Sigmoid colon (tissue), 7 donors: ENCODE results near the gene ACACA. TPM values are rescaled to one million over a fixed set of nuclear protein-coding genes. Genes with fewer than 3 reads are reported as not detected.

ENCODE experiments used
- DNase-seq: peaks from one replicate; pipeline ENCODE4 v3.0.0-alpha.2; 2019
- H3K27ac ChIP-seq, 4 donors: fragments of 200-600 bp; sonication (generic); one replicate each; pipeline ENCODE4 v1.5.1; 2016 to 2019; ENCODE audit warnings: mild to moderate bottlenecking in 1 of 4
- H3K27me3 ChIP-seq, 3 donors: fragments of 200-600 bp; sonication (generic); one replicate each; pipeline ENCODE4 v1.5.1; 2019; ENCODE audit warnings: mild to moderate bottlenecking in 1 of 3
- H3K36me3 ChIP-seq, 4 donors: fragments of 200-600 bp; sonication (generic); one replicate each; pipeline ENCODE4 v1.5.1; 2016 to 2019
- H3K4me1 ChIP-seq, 4 donors: fragments of 200-600 bp; sonication (generic); one replicate each; pipeline ENCODE4 v1.5.1; 2017 to 2019
- H3K4me3 ChIP-seq, 4 donors: fragments of 200-600 bp; sonication (generic); one replicate each; pipeline ENCODE4 v1.5.1; 2017 to 2019; ENCODE audit warnings: mild to moderate bottlenecking in 2 of 4, moderate library complexity in 1 of 4
- H3K9me3 ChIP-seq, 4 donors: fragments of 200-600 bp in 3 of 4; sonication (generic) in 3 of 4; one replicate each; pipeline versions ENCODE4 v1.5.1 to v1.6.1; 2013 to 2019
- CTCF ChIP-seq, 4 experiments: fragments of 450-650 bp in 3 of 4; fragments of 200-600 bp in 1 of 4; IDR thresholded peaks; one replicate each; pipeline ENCODE4 v1.5.1; 2016 to 2019; ENCODE audit warnings: antibody characterized with exemption in 4 of 4, mild to moderate bottlenecking in 3 of 4, moderate library complexity in 2 of 4
- EP300 ChIP-seq, 4 donors: sonication (generic); formaldehyde crosslinking; IDR thresholded peaks; one replicate each; pipeline ENCODE4 v1.6.1; 2017; ENCODE audit warnings: antibody characterized with exemption in 4 of 4
- POLR2A ChIP-seq, 2 donors: fragments of 450-650 bp; IDR thresholded peaks; one replicate each; pipeline ENCODE4 v1.6.1; 2016; ENCODE audit warnings: antibody characterized with exemption in 2 of 2, mild to moderate bottlenecking in 2 of 2, moderate library complexity in 2 of 2
- POLR2AphosphoS5 ChIP-seq, 4 donors: sonication (generic); formaldehyde crosslinking; IDR thresholded peaks; one replicate each; pipeline ENCODE4 v1.6.1; 2017; ENCODE audit warnings: antibody characterized with exemption in 4 of 4
- WGBS, 2 donors: extraction: QIAGEN DNeasy Blood & Tissue Kit; methylation state at CpG; one replicate each; pipeline ENCODE4 v1.1.7; 2013; 5-methylcytosine and 5-hydroxymethylcytosine counted together
- intact Hi-C: fragments of 100-400 bp; cut with DNase I; formaldehyde crosslinking; loops from one replicate; pipeline ENCODE4 v1.15.1; 2023
- polyA plus RNA-seq, 3 donors: library from polyadenylated mRNA; stranded (reverse); fragments of 200-250 nt; gene quantifications; one replicate each; pipeline ENCODE4 v1.2.3, GENCODE V29; 2013
- total RNA-seq, 4 donors: library from RNA; depleted of rRNA; stranded (reverse); fragments of >200 nt; gene quantifications; one replicate each; pipeline ENCODE4 v1.1.0, GENCODE V29; 2016
- donor health status: healthy with polysubstance abuse.
- donor health status: Bipolar disorder and iron deficiency.
- donor health status: healthy.

Gene ACACA
- total and polyA plus RNA-seq, 7 donors: 10.8 to 38.9 (median 27.6) TPM

- TF ChIP-seq EP300 (IDR thresholded peaks at IDR 0.05) (no peak), POLR2A (IDR thresholded peaks at IDR 0.05) (no peak), POLR2AphosphoS5 (IDR thresholded peaks at IDR 0.05) (no peak)
- no peak for DNase-seq
- no peaks in the 10 kb centered on the region for H3K27me3 ChIP-seq
- no peaks in the 10 kb centered on the region for H3K4me1 ChIP-seq
- H3K36me3 ChIP-seq: no peaks in the 10 kb centered on the region
- no peaks in the 10 kb centered on the region for H3K9me3 ChIP-seq
- 88 to 93% methylated on average over 1 of the region's 1 CpG for WGBS, 2 donors
- no peak overlapping the region for H3K27ac ChIP-seq
- no peak overlapping the region for H3K4me3 ChIP-seq
- intact Hi-C loops: no loop called here
Measured at GRCh38 chr17:37138571-37139120, 268.0 kb downstream of the ACACA start.

GRCh38 chr17:37137906-37138514 lies 268.6 kb downstream of the ACACA start:
- Histone ChIP-seq H3K4me1 (no peaks in the 10 kb centered on the region), H3K27ac (no peak overlapping the region), H3K27me3 (no peaks in the 10 kb centered on the region), H3K9me3 (no peaks in the 10 kb centered on the region), H3K4me3 (no peak overlapping the region), H3K36me3 (no peaks in the 10 kb centered on the region)
- no peak for TF ChIP-seq CTCF (IDR thresholded peaks at IDR 0.05)
- TF ChIP-seq POLR2A (IDR thresholded peaks at IDR 0.05): no peak
- no peak for TF ChIP-seq EP300 (IDR thresholded peaks at IDR 0.05)
- no peak for TF ChIP-seq POLR2AphosphoS5 (IDR thresholded peaks at IDR 0.05)
- WGBS, 2 donors: 95 to 96% methylated on average over 6 of the region's 6 CpGs
- no peak for DNase-seq
- intact Hi-C loops: no loop called here

GRCh38 chr17:37137070-37137610 lies 269.5 kb downstream of the ACACA start:
- no peaks in the 10 kb centered on the region for H3K9me3 ChIP-seq
- no peaks in the 10 kb centered on the region for H3K36me3 ChIP-seq
- DNase-seq: no peak
- 94 to 95% methylated on average over 4 of the region's 4 CpGs for WGBS, 2 donors
- intact Hi-C loops: no loop called here
- no peaks in the 10 kb centered on the region for H3K4me1 ChIP-seq
- no peaks in the 10 kb centered on the region for H3K27me3 ChIP-seq
- H3K27ac ChIP-seq: no peak overlapping the region
- TF ChIP-seq POLR2A (IDR thresholded peaks at IDR 0.05) (no peak), EP300 (IDR thresholded peaks at IDR 0.05) (no peak), CTCF (IDR thresholded peaks at IDR 0.05) (no peak), POLR2AphosphoS5 (IDR thresholded peaks at IDR 0.05) (no peak)
- no peak overlapping the region for H3K4me3 ChIP-seq

GRCh38 chr17:37135576-37135975 lies 271.1 kb downstream of the ACACA start:
- Histone ChIP-seq H3K27ac (no peak overlapping the region), H3K4me1 (no peaks in the 10 kb centered on the region), H3K27me3 (no peaks in the 10 kb centered on the region), H3K36me3 (no peaks in the 10 kb centered on the region), H3K4me3 (no peak overlapping the region), H3K9me3 (no peaks in the 10 kb centered on the region)
- TF ChIP-seq POLR2AphosphoS5 (IDR thresholded peaks at IDR 0.05) (no peak), EP300 (IDR thresholded peaks at IDR 0.05) (no peak), POLR2A (IDR thresholded peaks at IDR 0.05) (no peak), CTCF (IDR thresholded peaks at IDR 0.05) (no peak)
- DNase-seq: no peak
- intact Hi-C loops: no loop called here
- WGBS, 2 donors: 97 to 98% methylated on average over 2 of the region's 2 CpGs

GRCh38 chr17:37134050-37134449 lies 272.6 kb downstream of the ACACA start:
- Histone ChIP-seq H3K27me3 (no peaks in the 10 kb centered on the region), H3K9me3 (no peaks in the 10 kb centered on the region), H3K4me3 (no peak overlapping the region), H3K36me3 (peaks cover 0 to 14% (median 7%) of the 10 kb centered on the region in 4 donors), H3K27ac (no peak overlapping the region), H3K4me1 (no peaks in the 10 kb centered on the region)
- intact Hi-C loops: no loop called here
- no peak for DNase-seq
- WGBS, 2 donors: 69 to 83% methylated on average over 6 of the region's 6 CpGs
- no peak for TF ChIP-seq EP300 (IDR thresholded peaks at IDR 0.05)
- TF ChIP-seq POLR2A (IDR thresholded peaks at IDR 0.05): no peak
- TF ChIP-seq CTCF (IDR thresholded peaks at IDR 0.05): no peak
- no peak for TF ChIP-seq POLR2AphosphoS5 (IDR thresholded peaks at IDR 0.05)
